ENCODE results near the gene MAPK10.
"Not testable (repeated sequence)": the region's sequence is repeated elsewhere in the genome, so short reads cannot be mapped to it uniquely, and the experiment has no call there.

MAPK10 gene

GRCh38 chr4:86031927-86032326 is 327.9 kb downstream of the MAPK10 start:
- no peak for DNase-seq

GRCh38 chr4:86026720-86027119 is 333.1 kb downstream of the MAPK10 start:
- DNase-seq = no peak

GRCh38 chr4:86021671-86022070 is 338.2 kb downstream of the MAPK10 start:
- not testable (repeated sequence) for DNase-seq

- no peak for DNase-seq
Measured at GRCh38 chr4:86019906-86020305, 339.9 kb downstream of the MAPK10 start.

GRCh38 chr4:86019362-86019761 is 340.5 kb downstream of the MAPK10 start:
- no peak for DNase-seq

GRCh38 chr4:86015412-86016350 is 344.2 kb downstream of the MAPK10 start:
- DNase-seq = no peak

- no peak for DNase-seq
Measured at GRCh38 chr4:86014599-86014998, 345.3 kb downstream of the MAPK10 start.

GRCh38 chr4:86013621-86014020 is 346.2 kb downstream of the MAPK10 start:
- no peak for DNase-seq

GRCh38 chr4:86011117-86011516 is 348.7 kb downstream of the MAPK10 start:
- no peak for DNase-seq

GRCh38 chr4:86007042-86007441 is 352.8 kb downstream of the MAPK10 start:
- DNase-seq = no peak

- DNase-seq = no peak
Measured at GRCh38 chr4:86006057-86006456, 353.8 kb downstream of the MAPK10 start.

GRCh38 chr4:86004030-86004429 is 355.8 kb downstream of the MAPK10 start:
- DNase-seq = no peak

GRCh38 chr4:86001591-86001990 is 358.3 kb downstream of the MAPK10 start:
- DNase-seq = no peak

GRCh38 chr4:85995361-85995760 is 364.5 kb downstream of the MAPK10 start:
- no peak for DNase-seq

GRCh38 chr4:85994576-85994975 is 365.3 kb downstream of the MAPK10 start:
- DNase-seq = no peak

GRCh38 chr4:85993641-85994040 is 366.2 kb downstream of the MAPK10 start:
- no peak for DNase-seq

GRCh38 chr4:85986266-85986665 is 373.6 kb downstream of the MAPK10 start:
- DNase-seq = no peak

- DNase-seq = no peak
Measured at GRCh38 chr4:85979276-85979675, 380.6 kb downstream of the MAPK10 start.

- no peak for DNase-seq
Measured at GRCh38 chr4:85970535-85970934, 389.3 kb downstream of the MAPK10 start.

GRCh38 chr4:85968945-85969819 is 390.7 kb downstream of the MAPK10 start:
- DNase-seq = no peak

GRCh38 chr4:85967872-85968271 is 392.0 kb downstream of the MAPK10 start:
- no peak for DNase-seq

- DNase-seq = no peak
Measured at GRCh38 chr4:85966373-85966772, 393.5 kb downstream of the MAPK10 start.

- DNase-seq = no peak
Measured at GRCh38 chr4:85965529-85965928, 394.3 kb downstream of the MAPK10 start.

GRCh38 chr4:85965017-85965416 is 394.8 kb downstream of the MAPK10 start:
- not testable (repeated sequence) for DNase-seq
